GM23338 (cell line): ENCODE data around the gene VMP1. TPM values are rescaled to one million over a fixed set of nuclear protein-coding genes. Genes with fewer than 3 reads are reported as not detected.

ENCODE experiments used
- ATAC-seq: fragments of 200-7000 bp; cut with Tn5 transposase; 3 replicates; pipeline ENCODE4 v1.9.1; 2020
- DNase-seq: peaks from one replicate; pipeline ENCODE4 v3.0.0-alpha.2; 2015; ENCODE audit warnings: low spot score
- H2AFZ ChIP-seq: fragments of 200-600 bp; sonication (generic); 2 replicates; pipeline ENCODE4 v1.8.0; 2016; ENCODE audit warnings: antibody characterized with exemption, mild to moderate bottlenecking, moderate library complexity
- H3F3A ChIP-seq: fragments of 200-600 bp; sonication (generic); replicated peaks from 2 replicates; pipeline ENCODE4 v1.8.0; 2017; ENCODE audit warnings: antibody characterized with exemption, mixed run types, low read depth
- H3K27ac ChIP-seq: fragments of 200-600 bp; sonication (generic); 2 replicates; pipeline ENCODE4 v1.6.1; 2016; ENCODE audit warnings: low read depth
- H3K27me3 ChIP-seq: fragments of 200-600 bp; sonication (generic); 2 replicates; pipeline ENCODE4 v1.8.0; 2016; ENCODE audit warnings: mild to moderate bottlenecking, mixed run types, moderate library complexity; ENCODE audit not compliant: insufficient read depth
- H3K36me3 ChIP-seq: fragments of 200-600 bp; sonication (generic); 2 replicates; pipeline ENCODE4 v1.8.0; 2016; ENCODE audit warnings: mild to moderate bottlenecking; ENCODE audit not compliant: insufficient read depth
- H3K4me1 ChIP-seq: fragments of 200-600 bp; sonication (generic); 2 replicates; pipeline ENCODE4 v1.8.0; 2016; ENCODE audit warnings: mild to moderate bottlenecking, moderate library complexity; ENCODE audit not compliant: insufficient read depth
- H3K4me2 ChIP-seq: fragments of 200-600 bp; sonication (generic); 2 replicates; pipeline ENCODE4 v1.7.1; 2017; ENCODE audit warnings: mixed run types
- H3K4me3 ChIP-seq: fragments of 200-600 bp; sonication (generic); 2 replicates; pipeline ENCODE4 v1.6.1; 2016; ENCODE audit warnings: mixed run types
- H3K79me2 ChIP-seq: fragments of 200-600 bp; sonication (generic); replicated peaks from 2 replicates; pipeline ENCODE4 v1.8.0; 2017; ENCODE audit warnings: mild to moderate bottlenecking; ENCODE audit not compliant: insufficient read depth
- H3K9me2 ChIP-seq: fragments of 200-600 bp; sonication (generic); 2 replicates; pipeline ENCODE4 v1.8.0; 2017; ENCODE audit not compliant: insufficient read depth
- H4K20me1 ChIP-seq: fragments of 200-600 bp; sonication (generic); replicated peaks from 2 replicates; pipeline ENCODE4 v1.8.0; 2017; ENCODE audit warnings: mild to moderate bottlenecking; ENCODE audit not compliant: insufficient read depth
- H3K27ac Mint-ChIP-seq: 2 replicates; pipeline ENCODE4 v1.8.0; 2020; ENCODE audit warnings: inconsistent platforms, mild to moderate bottlenecking, moderate library complexity, mixed read lengths
- H3K27me3 Mint-ChIP-seq: 3 replicates; pipeline ENCODE4 v1.8.0; 2022; ENCODE audit warnings: low read depth, mild to moderate bottlenecking, moderate library complexity, mixed read lengths, inconsistent platforms; ENCODE audit not compliant: insufficient read depth, poor library complexity
- H3K36me3 Mint-ChIP-seq: 3 replicates; pipeline ENCODE4 v1.8.0; 2021; ENCODE audit warnings: low read depth, mild to moderate bottlenecking, inconsistent platforms, moderate library complexity, mixed read lengths
- H3K4me1 Mint-ChIP-seq: 3 replicates; pipeline ENCODE4 v1.8.0; 2020; ENCODE audit warnings: mild to moderate bottlenecking, inconsistent platforms, mixed read lengths
- H3K4me3 Mint-ChIP-seq: 3 replicates; pipeline ENCODE4 v1.8.0; 2021; ENCODE audit warnings: moderate library complexity, mild to moderate bottlenecking, inconsistent platforms, mixed read lengths
- H3K9me3 Mint-ChIP-seq: 3 replicates; pipeline ENCODE4 v1.8.0; 2020; ENCODE audit warnings: moderate library complexity, mild to moderate bottlenecking, inconsistent platforms, mixed read lengths
- CREB1 ChIP-seq: fragments of 250-450 bp; sonication (Bioruptor Pico); IDR thresholded peaks from 2 replicates; pipeline ENCODE4 v1.5.0; 2020; ENCODE audit warnings: low read depth, mild to moderate bottlenecking, moderate library complexity
- EZH2 ChIP-seq: fragments of 200-600 bp; sonication (generic); IDR thresholded peaks from one replicate; pipeline ENCODE4 v1.8.0; 2017; ENCODE audit warnings: antibody characterized with exemption, mild to moderate bottlenecking, low read depth; ENCODE audit not compliant: unreplicated experiment
- EZH2phosphoT487 ChIP-seq: fragments of 200-600 bp; sonication (generic); IDR thresholded peaks from one replicate; pipeline ENCODE4 v1.8.1; 2018; ENCODE audit warnings: antibody characterized with exemption; ENCODE audit not compliant: unreplicated experiment
- JUNB ChIP-seq: IDR thresholded peaks from one replicate; pipeline ENCODE4 v1.6.1; 2016; ENCODE audit warnings: antibody characterized with exemption; ENCODE audit not compliant: unreplicated experiment
- NANOG ChIP-seq: IDR thresholded peaks from 2 replicates; pipeline ENCODE4 v1.6.1; 2016; ENCODE audit warnings: antibody characterized with exemption, borderline replicate concordance
- POLR2AphosphoS5 ChIP-seq: IDR thresholded peaks from 2 replicates; pipeline ENCODE4 v1.6.1; 2016; ENCODE audit warnings: antibody characterized with exemption, low read depth
- ZNF114 ChIP-seq: fragments of 250-450 bp; sonication (Bioruptor Pico); IDR thresholded peaks from 2 replicates; pipeline ENCODE4 v1.5.0; 2020; ENCODE audit warnings: mild to moderate bottlenecking, moderate library complexity
- ZNF331 ChIP-seq: fragments of 250-450 bp; sonication (Bioruptor Pico); IDR thresholded peaks from 2 replicates; pipeline ENCODE4 v1.5.0; 2020; ENCODE audit warnings: low read depth, mild to moderate bottlenecking, moderate library complexity
- polyA plus RNA-seq: library from polyadenylated mRNA; unstranded; fragments of >200 nt; fragmentation: Nextera tagmentation; extraction: Ambion mirVana; gene quantifications from 2 replicates; pipeline ENCODE4 v1.2.1, GENCODE V29; 2016
- total RNA-seq: library from RNA; depleted of rRNA; stranded (reverse); fragments of >200 nt; shearing (Covaris generic); gene quantifications from 2 replicates; pipeline ENCODE4 v1.2.3, GENCODE V29; 2014
- TF ChIP-seq, protein P1 (sequence below): fragments of 250-450 bp; sonication (Bioruptor Pico); IDR thresholded peaks from 2 replicates; pipeline ENCODE4 v1.5.0; 2020; ENCODE audit warnings: mild to moderate bottlenecking, moderate library complexity
- TF ChIP-seq, protein P2 (sequence below): IDR thresholded peaks from one replicate; pipeline ENCODE4 v1.6.1; 2018; ENCODE audit warnings: antibody characterized with exemption; ENCODE audit not compliant: unreplicated experiment
- TF ChIP-seq, protein P3 (sequence below), 2 experiments: fragments of 200-600 bp in 1 of 2; sonication (generic) in 1 of 2; conservative IDR thresholded peaks; 2 replicates each; pipeline versions ENCODE4 v1.5.1 to v1.6.1; 2016 to 2017; ENCODE audit warnings: antibody characterized with exemption in 2 of 2, low read depth in 2 of 2, mild to moderate bottlenecking in 2 of 2, moderate library complexity in 1 of 2
- TF ChIP-seq, protein P4 (sequence below): IDR thresholded peaks from 2 replicates; pipeline ENCODE4 v1.6.1; 2016; ENCODE audit warnings: antibody characterized with exemption

The VMP1 gene
- total and polyA plus RNA-seq, 2 experiments from 2014 or later: 70.1 to 112 TPM

DNA sequence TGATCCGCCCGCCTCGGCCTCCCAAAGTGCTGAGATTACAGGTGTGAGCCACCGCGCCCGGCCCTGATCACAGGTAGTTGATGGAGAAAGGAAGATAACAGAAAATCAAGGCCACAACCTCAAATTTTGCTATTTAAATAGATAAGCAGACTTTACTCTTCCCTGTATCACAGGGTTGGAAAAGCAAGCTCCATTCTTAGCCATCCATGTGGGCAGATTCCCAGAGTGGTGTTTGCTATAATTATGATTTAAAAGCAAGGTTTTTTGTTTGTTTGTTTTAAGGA lies 140.9 kb downstream of the VMP1 start (continued):
- no peak for TF ChIP-seq ZNF114
- no peak for TF ChIP-seq ZNF331
- no peak for TF ChIP-seq CREB1 (CRISPR knock-in tag)
- TF ChIP-seq NANOG: no peak
- TF ChIP-seq, protein P1, sequence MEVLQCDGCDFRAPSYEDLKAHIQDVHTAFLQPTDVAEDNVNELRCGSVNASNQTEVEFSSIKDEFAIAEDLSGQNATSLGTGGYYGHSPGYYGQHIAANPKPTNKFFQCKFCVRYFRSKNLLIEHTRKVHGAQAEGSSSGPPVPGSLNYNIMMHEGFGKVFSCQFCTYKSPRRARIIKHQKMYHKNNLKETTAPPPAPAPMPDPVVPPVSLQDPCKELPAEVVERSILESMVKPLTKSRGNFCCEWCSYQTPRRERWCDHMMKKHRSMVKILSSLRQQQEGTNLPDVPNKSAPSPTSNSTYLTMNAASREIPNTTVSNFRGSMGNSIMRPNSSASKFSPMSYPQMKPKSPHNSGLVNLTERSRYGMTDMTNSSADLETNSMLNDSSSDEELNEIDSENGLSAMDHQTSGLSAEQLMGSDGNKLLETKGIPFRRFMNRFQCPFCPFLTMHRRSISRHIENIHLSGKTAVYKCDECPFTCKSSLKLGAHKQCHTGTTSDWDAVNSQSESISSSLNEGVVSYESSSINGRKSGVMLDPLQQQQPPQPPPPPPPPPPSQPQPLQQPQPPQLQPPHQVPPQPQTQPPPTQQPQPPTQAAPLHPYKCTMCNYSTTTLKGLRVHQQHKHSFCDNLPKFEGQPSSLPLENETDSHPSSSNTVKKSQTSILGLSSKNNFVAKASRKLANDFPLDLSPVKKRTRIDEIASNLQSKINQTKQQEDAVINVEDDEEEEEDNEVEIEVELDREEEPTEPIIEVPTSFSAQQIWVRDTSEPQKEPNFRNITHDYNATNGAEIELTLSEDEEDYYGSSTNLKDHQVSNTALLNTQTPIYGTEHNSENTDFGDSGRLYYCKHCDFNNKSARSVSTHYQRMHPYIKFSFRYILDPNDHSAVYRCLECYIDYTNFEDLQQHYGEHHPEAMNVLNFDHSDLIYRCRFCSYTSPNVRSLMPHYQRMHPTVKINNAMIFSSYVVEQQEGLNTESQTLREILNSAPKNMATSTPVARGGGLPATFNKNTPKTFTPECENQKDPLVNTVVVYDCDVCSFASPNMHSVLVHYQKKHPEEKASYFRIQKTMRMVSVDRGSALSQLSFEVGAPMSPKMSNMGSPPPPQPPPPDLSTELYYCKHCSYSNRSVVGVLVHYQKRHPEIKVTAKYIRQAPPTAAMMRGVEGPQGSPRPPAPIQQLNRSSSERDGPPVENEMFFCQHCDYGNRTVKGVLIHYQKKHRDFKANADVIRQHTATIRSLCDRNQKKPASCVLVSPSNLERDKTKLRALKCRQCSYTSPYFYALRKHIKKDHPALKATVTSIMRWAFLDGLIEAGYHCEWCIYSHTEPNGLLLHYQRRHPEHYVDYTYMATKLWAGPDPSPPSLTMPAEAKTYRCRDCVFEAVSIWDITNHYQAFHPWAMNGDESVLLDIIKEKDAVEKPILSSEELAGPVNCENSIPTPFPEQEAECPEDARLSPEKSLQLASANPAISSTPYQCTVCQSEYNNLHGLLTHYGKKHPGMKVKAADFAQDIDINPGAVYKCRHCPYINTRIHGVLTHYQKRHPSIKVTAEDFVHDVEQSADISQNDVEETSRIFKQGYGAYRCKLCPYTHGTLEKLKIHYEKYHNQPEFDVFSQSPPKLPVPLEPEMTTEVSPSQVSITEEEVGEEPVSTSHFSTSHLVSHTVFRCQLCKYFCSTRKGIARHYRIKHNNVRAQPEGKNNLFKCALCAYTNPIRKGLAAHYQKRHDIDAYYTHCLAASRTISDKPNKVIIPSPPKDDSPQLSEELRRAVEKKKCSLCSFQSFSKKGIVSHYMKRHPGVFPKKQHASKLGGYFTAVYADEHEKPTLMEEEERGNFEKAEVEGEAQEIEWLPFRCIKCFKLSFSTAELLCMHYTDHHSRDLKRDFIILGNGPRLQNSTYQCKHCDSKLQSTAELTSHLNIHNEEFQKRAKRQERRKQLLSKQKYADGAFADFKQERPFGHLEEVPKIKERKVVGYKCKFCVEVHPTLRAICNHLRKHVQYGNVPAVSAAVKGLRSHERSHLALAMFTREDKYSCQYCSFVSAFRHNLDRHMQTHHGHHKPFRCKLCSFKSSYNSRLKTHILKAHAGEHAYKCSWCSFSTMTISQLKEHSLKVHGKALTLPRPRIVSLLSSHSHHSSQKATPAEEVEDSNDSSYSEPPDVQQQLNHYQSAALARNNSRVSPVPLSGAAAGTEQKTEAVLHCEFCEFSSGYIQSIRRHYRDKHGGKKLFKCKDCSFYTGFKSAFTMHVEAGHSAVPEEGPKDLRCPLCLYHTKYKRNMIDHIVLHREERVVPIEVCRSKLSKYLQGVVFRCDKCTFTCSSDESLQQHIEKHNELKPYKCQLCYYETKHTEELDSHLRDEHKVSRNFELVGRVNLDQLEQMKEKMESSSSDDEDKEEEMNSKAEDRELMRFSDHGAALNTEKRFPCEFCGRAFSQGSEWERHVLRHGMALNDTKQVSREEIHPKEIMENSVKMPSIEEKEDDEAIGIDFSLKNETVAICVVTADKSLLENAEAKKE: no peak

DNA sequence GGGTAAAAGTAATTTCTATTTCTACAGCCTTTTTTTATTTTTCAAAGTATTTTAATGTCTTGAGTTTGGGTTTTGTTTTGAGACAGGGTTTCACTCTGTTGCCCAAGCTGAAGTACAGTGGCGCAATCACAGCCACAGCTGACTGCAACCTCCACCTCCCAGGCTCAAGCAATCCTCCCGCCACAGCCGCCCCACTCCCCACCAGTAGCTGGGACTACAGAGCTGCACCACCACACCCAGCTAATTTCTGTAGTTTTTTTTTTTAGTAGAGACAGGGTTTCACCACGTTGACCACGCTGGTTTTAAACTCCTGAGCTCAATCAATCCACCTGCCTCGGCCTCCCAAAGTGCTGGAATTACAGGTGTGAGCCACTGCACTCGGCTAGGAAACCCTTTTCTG lies 141.3 kb downstream of the VMP1 start:
- DNase-seq: no peak
- Histone ChIP-seq H3K27me3 (no peaks in the 10 kb centered on the region), H3K27ac (no peak overlapping the region), H3K36me3 (no peaks in the 10 kb centered on the region), H3K4me1 (peaks cover 17% of the 10 kb centered on the region), H3K79me2 (no peaks in the 10 kb centered on the region), H2AFZ (no peak overlapping the region), H3K4me3 (no peak overlapping the region), H3K4me2 (no peak overlapping the region), H3K9me2 (peaks cover 5% of the 10 kb centered on the region; the same call in 1 of the 2 replicates), H3F3A (no peaks in the 10 kb centered on the region), H4K20me1 (no peaks in the 10 kb centered on the region)
- H3K4me3 Mint-ChIP-seq: no peak overlapping the region
- peaks cover 45% of the 10 kb centered on the region for H3K4me1 Mint-ChIP-seq
- peak overlapping the region; percentile 21; the same call in 1 of the 2 replicates for H3K27ac Mint-ChIP-seq
- H3K9me3 Mint-ChIP-seq: no peaks in the 10 kb centered on the region; the same call in 2 of the 3 replicates
- ATAC-seq: no peak
- peaks cover 27% of the 10 kb centered on the region for H3K27me3 Mint-ChIP-seq
- H3K36me3 Mint-ChIP-seq: no peaks in the 10 kb centered on the region
- no peak for TF ChIP-seq JUNB
- no peak for TF ChIP-seq EZH2
- no peak for TF ChIP-seq NANOG
- no peak for TF ChIP-seq POLR2AphosphoS5
- TF ChIP-seq CREB1 (CRISPR knock-in tag): no peak
- TF ChIP-seq, protein P2, sequence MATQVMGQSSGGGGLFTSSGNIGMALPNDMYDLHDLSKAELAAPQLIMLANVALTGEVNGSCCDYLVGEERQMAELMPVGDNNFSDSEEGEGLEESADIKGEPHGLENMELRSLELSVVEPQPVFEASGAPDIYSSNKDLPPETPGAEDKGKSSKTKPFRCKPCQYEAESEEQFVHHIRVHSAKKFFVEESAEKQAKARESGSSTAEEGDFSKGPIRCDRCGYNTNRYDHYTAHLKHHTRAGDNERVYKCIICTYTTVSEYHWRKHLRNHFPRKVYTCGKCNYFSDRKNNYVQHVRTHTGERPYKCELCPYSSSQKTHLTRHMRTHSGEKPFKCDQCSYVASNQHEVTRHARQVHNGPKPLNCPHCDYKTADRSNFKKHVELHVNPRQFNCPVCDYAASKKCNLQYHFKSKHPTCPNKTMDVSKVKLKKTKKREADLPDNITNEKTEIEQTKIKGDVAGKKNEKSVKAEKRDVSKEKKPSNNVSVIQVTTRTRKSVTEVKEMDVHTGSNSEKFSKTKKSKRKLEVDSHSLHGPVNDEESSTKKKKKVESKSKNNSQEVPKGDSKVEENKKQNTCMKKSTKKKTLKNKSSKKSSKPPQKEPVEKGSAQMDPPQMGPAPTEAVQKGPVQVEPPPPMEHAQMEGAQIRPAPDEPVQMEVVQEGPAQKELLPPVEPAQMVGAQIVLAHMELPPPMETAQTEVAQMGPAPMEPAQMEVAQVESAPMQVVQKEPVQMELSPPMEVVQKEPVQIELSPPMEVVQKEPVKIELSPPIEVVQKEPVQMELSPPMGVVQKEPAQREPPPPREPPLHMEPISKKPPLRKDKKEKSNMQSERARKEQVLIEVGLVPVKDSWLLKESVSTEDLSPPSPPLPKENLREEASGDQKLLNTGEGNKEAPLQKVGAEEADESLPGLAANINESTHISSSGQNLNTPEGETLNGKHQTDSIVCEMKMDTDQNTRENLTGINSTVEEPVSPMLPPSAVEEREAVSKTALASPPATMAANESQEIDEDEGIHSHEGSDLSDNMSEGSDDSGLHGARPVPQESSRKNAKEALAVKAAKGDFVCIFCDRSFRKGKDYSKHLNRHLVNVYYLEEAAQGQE: no peak
- TF ChIP-seq ZNF331: no peak
- TF ChIP-seq, protein P3, sequence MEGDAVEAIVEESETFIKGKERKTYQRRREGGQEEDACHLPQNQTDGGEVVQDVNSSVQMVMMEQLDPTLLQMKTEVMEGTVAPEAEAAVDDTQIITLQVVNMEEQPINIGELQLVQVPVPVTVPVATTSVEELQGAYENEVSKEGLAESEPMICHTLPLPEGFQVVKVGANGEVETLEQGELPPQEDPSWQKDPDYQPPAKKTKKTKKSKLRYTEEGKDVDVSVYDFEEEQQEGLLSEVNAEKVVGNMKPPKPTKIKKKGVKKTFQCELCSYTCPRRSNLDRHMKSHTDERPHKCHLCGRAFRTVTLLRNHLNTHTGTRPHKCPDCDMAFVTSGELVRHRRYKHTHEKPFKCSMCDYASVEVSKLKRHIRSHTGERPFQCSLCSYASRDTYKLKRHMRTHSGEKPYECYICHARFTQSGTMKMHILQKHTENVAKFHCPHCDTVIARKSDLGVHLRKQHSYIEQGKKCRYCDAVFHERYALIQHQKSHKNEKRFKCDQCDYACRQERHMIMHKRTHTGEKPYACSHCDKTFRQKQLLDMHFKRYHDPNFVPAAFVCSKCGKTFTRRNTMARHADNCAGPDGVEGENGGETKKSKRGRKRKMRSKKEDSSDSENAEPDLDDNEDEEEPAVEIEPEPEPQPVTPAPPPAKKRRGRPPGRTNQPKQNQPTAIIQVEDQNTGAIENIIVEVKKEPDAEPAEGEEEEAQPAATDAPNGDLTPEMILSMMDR (conservative IDR thresholded peaks at IDR 0.05; ENCODE audit: low read depth in 2 of 2): no peak
- no peak for TF ChIP-seq EZH2phosphoT487
- TF ChIP-seq, protein P4, sequence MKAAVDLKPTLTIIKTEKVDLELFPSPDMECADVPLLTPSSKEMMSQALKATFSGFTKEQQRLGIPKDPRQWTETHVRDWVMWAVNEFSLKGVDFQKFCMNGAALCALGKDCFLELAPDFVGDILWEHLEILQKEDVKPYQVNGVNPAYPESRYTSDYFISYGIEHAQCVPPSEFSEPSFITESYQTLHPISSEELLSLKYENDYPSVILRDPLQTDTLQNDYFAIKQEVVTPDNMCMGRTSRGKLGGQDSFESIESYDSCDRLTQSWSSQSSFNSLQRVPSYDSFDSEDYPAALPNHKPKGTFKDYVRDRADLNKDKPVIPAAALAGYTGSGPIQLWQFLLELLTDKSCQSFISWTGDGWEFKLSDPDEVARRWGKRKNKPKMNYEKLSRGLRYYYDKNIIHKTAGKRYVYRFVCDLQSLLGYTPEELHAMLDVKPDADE: no peak
- TF ChIP-seq ZNF114: no peak
